Nephron (organoid): ENCODE measurements around the gene SYT14.

Experiments used
- H3K27ac Mint-ChIP-seq, 3 experiments: 2 replicates each; pipeline ENCODE4 v1.8.0; 2020; ENCODE audit warnings: mixed read lengths in 3 of 3, mild to moderate bottlenecking in 2 of 3, moderate library complexity in 1 of 3
- H3K27me3 Mint-ChIP-seq: 2 replicates; pipeline ENCODE4 v1.8.0; 2021; ENCODE audit warnings: low read depth, mild to moderate bottlenecking, moderate library complexity, mixed read lengths
- H3K36me3 Mint-ChIP-seq: 2 replicates; pipeline ENCODE4 v1.8.0; 2020; ENCODE audit warnings: low read depth, mixed read lengths
- H3K4me1 Mint-ChIP-seq: 2 replicates; pipeline ENCODE4 v1.8.0; 2020; ENCODE audit warnings: mixed read lengths
- H3K4me3 Mint-ChIP-seq, 3 experiments: 2 replicates each; pipeline ENCODE4 v1.8.0; 2020; ENCODE audit warnings: mild to moderate bottlenecking in 3 of 3, mixed read lengths in 3 of 3, moderate library complexity in 2 of 3
- H3K9me3 Mint-ChIP-seq: 2 replicates; pipeline ENCODE4 v1.8.0; 2020; ENCODE audit warnings: mixed read lengths
- TF ChIP-seq, protein P1 (sequence below), 3 experiments: fragments of 200-600 bp; sonication (generic); IDR thresholded peaks; one replicate each; pipeline ENCODE4 v1.5.0; 2021; ENCODE audit warnings: antibody characterized with exemption in 3 of 3; ENCODE audit not compliant: unreplicated experiment in 3 of 3

Gene SYT14

DNA sequence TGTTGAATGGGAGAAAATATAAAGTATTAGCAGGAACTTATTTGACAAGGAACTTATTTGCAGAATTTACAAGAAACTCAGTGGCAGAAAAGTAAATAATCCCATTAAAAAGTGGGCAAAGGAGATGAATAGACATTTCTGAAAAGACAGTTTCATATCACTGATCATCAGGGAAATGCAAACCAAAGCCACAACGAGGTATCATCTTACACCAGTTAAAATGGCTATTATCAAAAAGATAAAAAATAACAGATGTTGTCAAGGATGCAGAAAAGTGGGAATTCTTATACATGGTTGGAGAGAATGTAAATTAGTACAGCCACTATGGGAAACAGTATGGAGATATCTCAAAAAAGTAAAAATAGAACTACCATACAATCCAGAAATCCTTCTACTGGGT, 61.0 kb downstream of the SYT14 start:
- Mint-ChIP-seq H3K4me1 (no peaks in the 10 kb centered on the region), H3K27me3 (peaks cover 14% of the 10 kb centered on the region), H3K36me3 (no peaks in the 10 kb centered on the region), H3K9me3 (no peaks in the 10 kb centered on the region), H3K4me3 (no peak overlapping the region), H3K27ac (no peak overlapping the region)
- TF ChIP-seq, protein P1, sequence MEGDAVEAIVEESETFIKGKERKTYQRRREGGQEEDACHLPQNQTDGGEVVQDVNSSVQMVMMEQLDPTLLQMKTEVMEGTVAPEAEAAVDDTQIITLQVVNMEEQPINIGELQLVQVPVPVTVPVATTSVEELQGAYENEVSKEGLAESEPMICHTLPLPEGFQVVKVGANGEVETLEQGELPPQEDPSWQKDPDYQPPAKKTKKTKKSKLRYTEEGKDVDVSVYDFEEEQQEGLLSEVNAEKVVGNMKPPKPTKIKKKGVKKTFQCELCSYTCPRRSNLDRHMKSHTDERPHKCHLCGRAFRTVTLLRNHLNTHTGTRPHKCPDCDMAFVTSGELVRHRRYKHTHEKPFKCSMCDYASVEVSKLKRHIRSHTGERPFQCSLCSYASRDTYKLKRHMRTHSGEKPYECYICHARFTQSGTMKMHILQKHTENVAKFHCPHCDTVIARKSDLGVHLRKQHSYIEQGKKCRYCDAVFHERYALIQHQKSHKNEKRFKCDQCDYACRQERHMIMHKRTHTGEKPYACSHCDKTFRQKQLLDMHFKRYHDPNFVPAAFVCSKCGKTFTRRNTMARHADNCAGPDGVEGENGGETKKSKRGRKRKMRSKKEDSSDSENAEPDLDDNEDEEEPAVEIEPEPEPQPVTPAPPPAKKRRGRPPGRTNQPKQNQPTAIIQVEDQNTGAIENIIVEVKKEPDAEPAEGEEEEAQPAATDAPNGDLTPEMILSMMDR (IDR thresholded peaks at IDR 0.05; ENCODE audit: unreplicated experiment in 3 of 3): no peak

DNA sequence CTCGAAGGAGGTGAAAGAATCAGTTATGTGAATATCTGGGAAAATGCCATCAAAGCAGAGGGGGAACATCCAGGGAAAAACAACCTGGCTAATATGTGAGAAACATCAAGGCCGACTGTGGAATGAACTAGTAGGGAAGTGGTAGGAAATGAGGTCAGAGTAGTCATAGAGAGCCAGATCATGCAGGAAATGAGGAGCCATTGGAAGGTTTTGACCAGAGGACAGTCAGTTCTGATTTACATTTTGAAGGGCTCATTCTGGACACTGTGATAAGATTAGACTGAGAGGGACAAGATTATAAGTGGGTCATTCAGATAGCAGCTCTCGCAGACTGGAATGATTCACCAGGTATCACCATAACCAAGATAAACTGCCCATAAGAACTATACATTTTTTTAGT, 63.7 kb downstream of the SYT14 start:
- no peaks in the 10 kb centered on the region for H3K4me1 Mint-ChIP-seq
- no peaks in the 10 kb centered on the region for H3K36me3 Mint-ChIP-seq
- no peaks in the 10 kb centered on the region for H3K9me3 Mint-ChIP-seq
- H3K27ac Mint-ChIP-seq: no peak overlapping the region
- no peak overlapping the region for H3K4me3 Mint-ChIP-seq
- H3K27me3 Mint-ChIP-seq: peaks cover 3% of the 10 kb centered on the region
- TF ChIP-seq, protein P1 (IDR thresholded peaks at IDR 0.05; ENCODE audit: unreplicated experiment in 3 of 3): no peak

DNA sequence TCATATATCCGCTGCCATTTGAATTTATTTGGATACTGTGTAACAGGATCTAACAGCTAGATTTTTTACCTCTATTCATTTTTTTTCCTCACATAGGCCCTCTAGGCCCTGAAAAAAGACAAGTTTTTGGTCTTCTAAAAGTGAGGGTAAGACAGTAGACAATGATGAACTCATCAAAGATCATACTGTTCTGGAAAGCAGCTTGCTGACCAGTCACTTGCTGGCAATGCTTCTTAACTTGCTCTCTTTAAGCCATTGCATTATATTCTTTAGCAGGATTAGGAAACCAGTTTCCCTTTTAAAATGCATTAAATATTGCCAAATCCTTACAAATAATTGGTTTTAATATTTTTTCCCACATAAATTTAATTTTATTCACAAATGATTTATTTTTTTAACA, 65.5 kb downstream of the SYT14 start:
- TF ChIP-seq, protein P1 (IDR thresholded peaks at IDR 0.05; ENCODE audit: unreplicated experiment in 3 of 3): no peak
- Mint-ChIP-seq H3K9me3 (no peaks in the 10 kb centered on the region), H3K4me1 (no peaks in the 10 kb centered on the region), H3K36me3 (no peaks in the 10 kb centered on the region), H3K4me3 (no peak overlapping the region), H3K27me3 (no peaks in the 10 kb centered on the region), H3K27ac (no peak overlapping the region)

DNA sequence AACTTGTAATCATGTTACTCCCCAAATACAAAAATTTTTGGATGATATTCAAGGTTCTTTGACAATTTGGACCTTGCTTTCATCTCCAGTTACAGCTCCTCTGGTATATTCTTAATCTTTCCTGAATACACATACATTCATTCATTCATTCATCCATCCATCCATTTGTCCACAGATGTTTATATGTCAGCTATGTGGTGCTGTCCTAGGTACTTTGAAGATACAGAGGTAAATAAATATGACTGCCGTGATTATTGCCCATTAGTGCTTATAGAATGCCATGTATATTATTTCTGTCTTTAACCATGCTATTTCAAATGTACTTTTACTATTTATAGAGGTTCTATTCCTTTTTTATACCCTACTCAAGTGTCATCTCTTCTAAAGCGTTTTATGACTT, 72.1 kb downstream of the SYT14 start:
- Mint-ChIP-seq H3K4me1 (peaks cover 5% of the 10 kb centered on the region), H3K27me3 (no peaks in the 10 kb centered on the region), H3K4me3 (no peak overlapping the region), H3K9me3 (no peaks in the 10 kb centered on the region), H3K27ac (no peak overlapping the region), H3K36me3 (no peaks in the 10 kb centered on the region)
- TF ChIP-seq, protein P1 (IDR thresholded peaks at IDR 0.05; ENCODE audit: unreplicated experiment in 3 of 3): no peak

DNA sequence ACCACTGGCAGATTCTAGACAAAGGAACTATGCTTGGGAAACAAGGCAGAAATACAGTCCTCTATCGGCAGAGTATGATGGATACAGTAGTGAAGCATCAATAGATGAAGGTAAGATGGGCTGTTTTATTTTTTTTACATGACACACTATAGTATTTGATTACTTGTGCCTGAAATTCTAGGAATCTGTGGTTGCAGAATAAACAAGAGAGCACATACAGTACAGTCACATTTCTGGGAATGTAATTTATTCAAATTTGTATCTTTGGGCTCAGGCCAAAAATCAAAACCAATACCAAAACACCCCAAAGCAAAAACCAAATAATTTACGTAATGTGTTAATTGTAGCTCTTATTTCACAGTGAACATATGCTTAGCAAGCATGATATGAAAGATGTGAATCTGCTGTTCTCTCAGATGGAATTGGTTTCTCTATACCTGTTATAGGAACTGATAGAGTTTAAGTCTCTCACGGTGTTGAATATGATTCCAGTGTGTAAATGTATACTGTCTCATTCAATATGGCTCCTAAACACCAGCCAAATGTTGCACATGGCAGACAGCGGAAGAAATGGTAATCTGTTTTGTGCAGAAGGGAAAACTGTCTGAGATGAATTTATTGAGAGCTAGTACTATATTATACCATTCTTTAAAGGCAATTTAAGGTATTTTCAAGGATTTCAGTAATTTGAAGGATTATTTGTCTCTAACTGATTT, 83.3 kb downstream of the SYT14 start:
- H3K27ac Mint-ChIP-seq: no peak overlapping the region
- H3K36me3 Mint-ChIP-seq: no peaks in the 10 kb centered on the region
- H3K9me3 Mint-ChIP-seq: no peaks in the 10 kb centered on the region
- no peak overlapping the region for H3K4me3 Mint-ChIP-seq
- H3K4me1 Mint-ChIP-seq: no peaks in the 10 kb centered on the region
- no peaks in the 10 kb centered on the region for H3K27me3 Mint-ChIP-seq
- TF ChIP-seq, protein P1 (IDR thresholded peaks at IDR 0.05; ENCODE audit: unreplicated experiment in 3 of 3): no peak

DNA sequence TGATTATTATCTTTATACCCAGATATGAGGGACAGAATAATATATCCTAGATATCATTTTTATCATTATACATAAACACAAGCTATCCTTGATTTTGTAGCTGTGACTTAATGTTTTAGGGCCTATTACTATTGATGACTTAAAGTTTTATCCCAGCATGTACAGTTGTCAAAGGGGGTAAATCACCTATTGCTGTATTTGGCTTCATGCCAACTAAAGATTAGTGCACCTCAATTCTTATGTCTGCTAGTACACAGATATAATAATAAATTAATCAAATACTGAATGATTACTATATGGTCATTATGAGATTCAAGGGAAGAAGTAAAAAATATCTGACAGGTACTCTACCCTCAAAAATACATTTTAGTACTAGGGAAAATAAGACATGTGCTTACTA, 84.0 kb downstream of the SYT14 start:
- H3K27me3 Mint-ChIP-seq: no peaks in the 10 kb centered on the region
- no peak overlapping the region for H3K27ac Mint-ChIP-seq
- no peaks in the 10 kb centered on the region for H3K9me3 Mint-ChIP-seq
- TF ChIP-seq, protein P1 (IDR thresholded peaks at IDR 0.05; ENCODE audit: unreplicated experiment in 3 of 3): no peak
- H3K4me1 Mint-ChIP-seq: no peaks in the 10 kb centered on the region
- no peak overlapping the region for H3K4me3 Mint-ChIP-seq
- no peaks in the 10 kb centered on the region for H3K36me3 Mint-ChIP-seq
